HG03159 (cell line): ENCODE measurements around the gene PIKFYVE.
"Not testable (repeated sequence)": the region's sequence is repeated elsewhere in the genome, so short reads cannot be mapped to it uniquely, and the experiment has no call there.

Experiments used
- ATAC-seq: cut with Tn5 transposase; IDR thresholded peaks from one replicate; pipeline ENCODE4 v1.9.1; 2021; ENCODE audit warnings: mild to moderate bottlenecking, moderate library complexity; ENCODE audit not compliant: unreplicated experiment

Gene PIKFYVE

GRCh38 chr2:208358758-208359631 is 92.9 kb downstream of the PIKFYVE start:
- no peak for ATAC-seq

GRCh38 chr2:208359632-208359986 is 93.6 kb downstream of the PIKFYVE start:
- ATAC-seq, result no peak

- ATAC-seq, result no peak
Measured at GRCh38 chr2:208360259-208361076, 94.4 kb downstream of the PIKFYVE start.

- no peak for ATAC-seq
Measured at GRCh38 chr2:208361077-208361441, 95.0 kb downstream of the PIKFYVE start.

- peak; percentile 55 for ATAC-seq
Measured at GRCh38 chr2:208363485-208363884, 97.4 kb downstream of the PIKFYVE start.

GRCh38 chr2:208366215-208367127 is 100.4 kb downstream of the PIKFYVE start:
- ATAC-seq, result peak; percentile 65

- ATAC-seq, result no peak
Measured at GRCh38 chr2:208369091-208369490, 103.0 kb downstream of the PIKFYVE start.

GRCh38 chr2:208370881-208371633 is 105.0 kb downstream of the PIKFYVE start:
- no peak for ATAC-seq

- ATAC-seq, result no peak
Measured at GRCh38 chr2:208371634-208371935, 105.5 kb downstream of the PIKFYVE start.

- no peak for ATAC-seq
Measured at GRCh38 chr2:208373460-208374089, 107.5 kb downstream of the PIKFYVE start.

- ATAC-seq, result no peak
Measured at GRCh38 chr2:208375491-208376068, 109.5 kb downstream of the PIKFYVE start.

GRCh38 chr2:208377344-208377860 is 111.3 kb downstream of the PIKFYVE start:
- ATAC-seq, result not testable (repeated sequence)

- no peak for ATAC-seq
Measured at GRCh38 chr2:208379192-208379591, 113.1 kb downstream of the PIKFYVE start.

- ATAC-seq, result no peak
Measured at GRCh38 chr2:208384637-208385036, 118.6 kb downstream of the PIKFYVE start.

- ATAC-seq, result no peak
Measured at GRCh38 chr2:208386541-208386940, 120.5 kb downstream of the PIKFYVE start.

GRCh38 chr2:208389940-208390339 is 123.9 kb downstream of the PIKFYVE start:
- no peak for ATAC-seq

- no peak for ATAC-seq
Measured at GRCh38 chr2:208392300-208392699, 126.2 kb downstream of the PIKFYVE start.

GRCh38 chr2:208396796-208397195 is 130.7 kb downstream of the PIKFYVE start:
- ATAC-seq, result not testable (repeated sequence)

- ATAC-seq, result no peak
Measured at GRCh38 chr2:208399201-208399600, 133.1 kb downstream of the PIKFYVE start.
